ENCODE results near the gene SPDYE2B. TPM values are rescaled to one million over a fixed set of nuclear protein-coding genes. Genes with fewer than 3 reads are reported as not detected.
"Not testable (repeated sequence)": the region's sequence is repeated elsewhere in the genome, so short reads cannot be mapped to it uniquely, and the experiment has no call there.

Gene SPDYE2B
- total RNA-seq, 1 donor from 2014 or later, result not detected

GRCh38 chr7:102673447-102674067 is 23.4 kb downstream of the SPDYE2B start:
- ATAC-seq, result peak; percentile 48
- H3K4me1 ChIP-seq, H3K36me3 ChIP-seq: not testable (repeated sequence)

GRCh38 chr7:102675545-102675944 is 25.4 kb downstream of the SPDYE2B start:
- ATAC-seq; H3K9me3 ChIP-seq; H3K27ac ChIP-seq; H3K4me1 ChIP-seq; H3K4me3 ChIP-seq; intact Hi-C loops (cut with DNase I); H3K36me3 ChIP-seq; H3K27me3 ChIP-seq: not testable (repeated sequence)
- peak; percentile 63 for DNase-seq

More at GRCh38 chr7:102673447-102674067, 23.4 kb downstream of the SPDYE2B start:
- H3K27ac ChIP-seq; H3K4me3 ChIP-seq; H3K27me3 ChIP-seq; H3K9me3 ChIP-seq; intact Hi-C loops (cut with DNase I); DNase-seq: not testable (repeated sequence)

- H3K27me3 ChIP-seq; H3K4me3 ChIP-seq; intact Hi-C loops (cut with DNase I); DNase-seq; H3K9me3 ChIP-seq; H3K27ac ChIP-seq; H3K36me3 ChIP-seq; H3K4me1 ChIP-seq: not testable (repeated sequence)
- ATAC-seq, result peak; percentile 6
These were observed 30.7 kb downstream of the SPDYE2B start for GRCh38 chr7:102680780-102681179.

- H3K4me1 ChIP-seq; H3K27ac ChIP-seq; H3K27me3 ChIP-seq; DNase-seq; H3K36me3 ChIP-seq; intact Hi-C loops (cut with DNase I); H3K4me3 ChIP-seq; H3K9me3 ChIP-seq; ATAC-seq: not testable (repeated sequence)
These were observed 32.4 kb downstream of the SPDYE2B start for GRCh38 chr7:102682560-102682959.

- H3K4me3 ChIP-seq; H3K36me3 ChIP-seq; intact Hi-C loops (cut with DNase I); H3K9me3 ChIP-seq; H3K4me1 ChIP-seq; DNase-seq; H3K27me3 ChIP-seq; H3K27ac ChIP-seq: not testable (repeated sequence)
- peak; percentile 94 for ATAC-seq
These were observed 38.3 kb downstream of the SPDYE2B start for GRCh38 chr7:102688299-102689036.

GRCh38 chr7:102689436-102690282 is 39.5 kb downstream of the SPDYE2B start:
- DNase-seq; intact Hi-C loops (cut with DNase I); H3K36me3 ChIP-seq; H3K27me3 ChIP-seq; H3K4me1 ChIP-seq; H3K9me3 ChIP-seq; H3K27ac ChIP-seq; H3K4me3 ChIP-seq: not testable (repeated sequence)
- ATAC-seq, result peak; percentile 58

- DNase-seq, result peak; percentile 53
These were observed 40.5 kb downstream of the SPDYE2B start for GRCh38 chr7:102690602-102691001.

GRCh38 chr7:102694008-102694407 is 43.9 kb downstream of the SPDYE2B start:
- H3K4me3 ChIP-seq; DNase-seq; H3K9me3 ChIP-seq; H3K36me3 ChIP-seq; ATAC-seq; H3K27me3 ChIP-seq; H3K27ac ChIP-seq; H3K4me1 ChIP-seq; intact Hi-C loops (cut with DNase I): not testable (repeated sequence)

More at GRCh38 chr7:102690602-102691001, 40.5 kb downstream of the SPDYE2B start:
- H3K27me3 ChIP-seq; H3K36me3 ChIP-seq; ATAC-seq; H3K9me3 ChIP-seq; H3K27ac ChIP-seq; intact Hi-C loops (cut with DNase I); H3K4me3 ChIP-seq; H3K4me1 ChIP-seq: not testable (repeated sequence)

GRCh38 chr7:102695033-102695552 is 45.0 kb downstream of the SPDYE2B start:
- DNase-seq; H3K36me3 ChIP-seq; H3K4me3 ChIP-seq; H3K27ac ChIP-seq; H3K9me3 ChIP-seq; intact Hi-C loops (cut with DNase I); H3K4me1 ChIP-seq; H3K27me3 ChIP-seq; ATAC-seq: not testable (repeated sequence)

- H3K9me3 ChIP-seq; H3K4me3 ChIP-seq; H3K4me1 ChIP-seq; ATAC-seq; H3K27ac ChIP-seq; H3K27me3 ChIP-seq; DNase-seq; H3K36me3 ChIP-seq; intact Hi-C loops (cut with DNase I): not testable (repeated sequence)
These were observed 45.9 kb downstream of the SPDYE2B start for GRCh38 chr7:102696009-102696408.

GRCh38 chr7:102697642-102698512 is 47.8 kb downstream of the SPDYE2B start:
- H3K27ac ChIP-seq; ATAC-seq; H3K27me3 ChIP-seq; H3K4me1 ChIP-seq; DNase-seq; H3K36me3 ChIP-seq; H3K4me3 ChIP-seq; intact Hi-C loops (cut with DNase I); H3K9me3 ChIP-seq: not testable (repeated sequence)

GRCh38 chr7:102698962-102699750 is 49.0 kb downstream of the SPDYE2B start:
- H3K4me1 ChIP-seq; intact Hi-C loops (cut with DNase I); H3K4me3 ChIP-seq; H3K9me3 ChIP-seq; H3K27ac ChIP-seq; ATAC-seq; DNase-seq; H3K27me3 ChIP-seq; H3K36me3 ChIP-seq: not testable (repeated sequence)

All from upper lobe of right lung (tissue), 1 donor.